Psoas muscle (tissue), 8 donors: Measurements from ENCODE around the gene TESK1. TPM values are rescaled to one million over a fixed set of nuclear protein-coding genes. Genes with fewer than 3 reads are reported as not detected.
A peak's percentile ranks its signal among the peaks of the same experiment; 100 is the strongest.
"Not testable (repeated sequence)": the region's sequence is repeated elsewhere in the genome, so short reads cannot be mapped to it uniquely, and the experiment has no call there.

ENCODE experiments used
- ATAC-seq, 4 donors: fragments of 200-7000 bp; cut with Tn5 transposase; one replicate each; pipeline ENCODE4 v1.9.1; 2020; ENCODE audit warnings: moderate library complexity in 3 of 4, mild to moderate bottlenecking in 2 of 4
- DNase-seq, 2 donors: peaks; one replicate each; pipeline ENCODE4 v3.0.0-alpha.2; 2020
- H3K27ac ChIP-seq: fragments of 200-600 bp; one replicate; pipeline ENCODE4 v1.8.0; 2022
- H3K27me3 ChIP-seq, 3 donors: fragments of 200-600 bp in 1 of 3; one replicate each; pipeline versions ENCODE4 v1.6.1 to v1.8.0; 2013 to 2022; ENCODE audit warnings: low read length in 2 of 3, mild to moderate bottlenecking in 2 of 3, moderate library complexity in 1 of 3; ENCODE audit not compliant: insufficient read depth in 3 of 3
- H3K36me3 ChIP-seq, 2 donors: fragments of 200-600 bp in 1 of 2; one replicate each; pipeline versions ENCODE4 v1.6.1 to v1.8.0; 2013 to 2022; ENCODE audit warnings: low read depth in 1 of 2, mild to moderate bottlenecking in 1 of 2, moderate library complexity in 1 of 2; ENCODE audit not compliant: insufficient read depth in 1 of 2
- H3K4me1 ChIP-seq: fragments of 200-600 bp; one replicate; pipeline ENCODE4 v1.8.0; 2022
- H3K4me3 ChIP-seq: fragments of 200-600 bp; one replicate; pipeline ENCODE4 v1.8.0; 2022; ENCODE audit warnings: mild to moderate bottlenecking
- H3K9me3 ChIP-seq: fragments of 200-600 bp; one replicate; pipeline ENCODE4 v1.8.0; 2022
- WGBS, 3 donors: extraction: QIAGEN DNeasy Blood & Tissue Kit; methylation state at CpG; one replicate each; pipeline versions ENCODE4 v1.1.6 to v1.1.7; 2013; 5-methylcytosine and 5-hydroxymethylcytosine counted together
- intact Hi-C, 2 donors: fragments of 100-400 bp; cut with DNase I; formaldehyde crosslinking; loops; one replicate each; pipeline versions ENCODE4 v1.11.0 to v1.14.2; 2022
- polyA plus RNA-seq, 3 donors: library from polyadenylated mRNA; stranded (reverse); fragments of 200-250 nt; gene quantifications; one replicate each; pipeline ENCODE4 v1.2.3, GENCODE V29; 2013
- total RNA-seq, 4 donors: library from RNA; stranded (reverse); fragmentation: NEBNext Ultra II Directional in 2 of 4; extraction: Animal tissue kit (Norgen Biotek cat#: 25700) in 2 of 4; gene quantifications; one replicate each; pipeline versions ENCODE4 v1.2.1 to v1.2.4, GENCODE V29; 2021 to 2023
- TF ChIP-seq, protein P1 (sequence below): fragments of 200-600 bp; IDR thresholded peaks from one replicate; pipeline ENCODE4 v1.8.0; 2022; ENCODE audit warnings: antibody characterized with exemption
- donor health status: healthy with polysubstance abuse.
- donor health status: DM: no; HTN: no; CAD: no; lungs with moderate emphysema.
- donor health status: Bipolar disorder and iron deficiency.
- donor health status: healthy.
- donor health status: DM: yes; HTN: yes; CAD: no.
- donor health status: DM: no; HTN: no; CAD: no.
- donor health status: DM: no; HTN: no; CAD: no.
- donor health status: DM: yes; HTN: yes; CAD: no.

TESK1 gene
- total and polyA plus RNA-seq, 7 donors, result 44.4 to 81.0 (median 60.1) TPM

DNA sequence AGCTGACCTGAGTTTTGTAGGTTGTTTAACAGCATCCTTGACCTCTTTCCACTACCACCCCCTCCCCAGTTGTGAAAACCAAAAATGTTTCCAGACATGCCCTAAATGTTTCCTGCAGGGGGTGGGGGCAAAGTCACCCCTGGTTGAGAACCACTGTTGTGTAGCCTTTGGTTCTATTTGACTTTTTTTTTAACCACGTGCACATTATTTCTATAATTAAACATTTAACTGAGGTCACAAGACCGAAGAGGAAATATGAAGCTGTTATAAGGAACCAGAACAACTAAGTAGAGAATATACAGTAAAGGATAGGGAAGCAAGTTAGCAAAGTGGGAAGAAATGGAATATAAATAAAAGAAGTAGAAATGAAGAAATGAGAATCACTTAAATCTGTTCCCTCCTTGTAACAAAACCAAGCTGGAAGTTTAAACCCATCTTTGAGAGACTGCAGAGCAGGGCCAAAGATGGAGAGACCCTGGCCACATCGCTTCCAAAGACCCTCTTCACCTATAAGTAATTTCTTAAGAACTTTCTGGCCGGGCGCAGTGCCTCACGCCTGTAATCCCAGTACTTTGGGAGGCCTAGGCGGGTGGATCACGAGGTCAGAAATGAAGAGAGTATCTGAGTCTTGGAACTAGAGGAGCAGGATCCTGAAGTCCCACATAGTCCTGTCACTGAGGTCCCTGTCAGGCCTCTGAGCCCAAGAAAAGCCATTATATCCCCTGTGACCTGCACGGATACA lies 31.2 kb downstream of the TESK1 start:
- WGBS, 3 donors, result 76 to 87% (median 84%) methylated on average over 9 of the region's 9 CpGs
- no peaks in the 10 kb centered on the region for H3K36me3 ChIP-seq
- no peak overlapping the region for H3K4me3 ChIP-seq
- TF ChIP-seq, protein P1, sequence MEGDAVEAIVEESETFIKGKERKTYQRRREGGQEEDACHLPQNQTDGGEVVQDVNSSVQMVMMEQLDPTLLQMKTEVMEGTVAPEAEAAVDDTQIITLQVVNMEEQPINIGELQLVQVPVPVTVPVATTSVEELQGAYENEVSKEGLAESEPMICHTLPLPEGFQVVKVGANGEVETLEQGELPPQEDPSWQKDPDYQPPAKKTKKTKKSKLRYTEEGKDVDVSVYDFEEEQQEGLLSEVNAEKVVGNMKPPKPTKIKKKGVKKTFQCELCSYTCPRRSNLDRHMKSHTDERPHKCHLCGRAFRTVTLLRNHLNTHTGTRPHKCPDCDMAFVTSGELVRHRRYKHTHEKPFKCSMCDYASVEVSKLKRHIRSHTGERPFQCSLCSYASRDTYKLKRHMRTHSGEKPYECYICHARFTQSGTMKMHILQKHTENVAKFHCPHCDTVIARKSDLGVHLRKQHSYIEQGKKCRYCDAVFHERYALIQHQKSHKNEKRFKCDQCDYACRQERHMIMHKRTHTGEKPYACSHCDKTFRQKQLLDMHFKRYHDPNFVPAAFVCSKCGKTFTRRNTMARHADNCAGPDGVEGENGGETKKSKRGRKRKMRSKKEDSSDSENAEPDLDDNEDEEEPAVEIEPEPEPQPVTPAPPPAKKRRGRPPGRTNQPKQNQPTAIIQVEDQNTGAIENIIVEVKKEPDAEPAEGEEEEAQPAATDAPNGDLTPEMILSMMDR, result no peak
- no peaks in the 10 kb centered on the region for H3K27me3 ChIP-seq
- intact Hi-C loops, result loop anchor here in 1 of 2 donors (10.0 kb wide), 1 partner anchor 658 kb away; no protein-coding TSS in a partner anchor
- H3K27ac ChIP-seq, result peak overlapping the region; percentile 16
- H3K9me3 ChIP-seq, result no peaks in the 10 kb centered on the region
- DNase-seq (no peak), ATAC-seq (no peak)
- no peaks in the 10 kb centered on the region for H3K4me1 ChIP-seq

DNA sequence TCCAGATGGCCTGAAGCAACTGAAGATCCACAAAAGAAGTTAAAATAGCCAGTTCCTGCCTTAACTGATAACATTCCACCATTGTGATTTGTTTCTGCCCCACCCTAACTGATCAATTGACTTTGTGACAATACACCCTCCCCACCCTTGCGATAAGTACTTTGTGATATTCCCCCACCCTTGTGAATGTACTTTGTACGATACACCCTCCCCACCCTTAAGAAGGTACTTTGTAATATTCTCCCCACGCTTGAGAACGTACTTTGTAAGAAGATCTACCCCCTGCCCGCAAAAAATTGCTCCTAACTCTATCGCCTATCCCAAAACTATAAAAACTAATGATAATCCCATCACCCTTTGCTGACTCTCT lies 31.8 kb downstream of the TESK1 start:
- H3K36me3 ChIP-seq, H3K27me3 ChIP-seq, H3K4me3 ChIP-seq, DNase-seq, ATAC-seq, H3K4me1 ChIP-seq, H3K9me3 ChIP-seq: not testable (repeated sequence)
- peak overlapping the region; percentile 16 for H3K27ac ChIP-seq
- intact Hi-C loops, result loop anchor here in 1 of 2 donors (10.0 kb wide), 1 partner anchor 658 kb away; no protein-coding TSS in a partner anchor
- 93 to 100% (median 97%) methylated on average over 6 of the region's 6 CpGs for WGBS, 3 donors

DNA sequence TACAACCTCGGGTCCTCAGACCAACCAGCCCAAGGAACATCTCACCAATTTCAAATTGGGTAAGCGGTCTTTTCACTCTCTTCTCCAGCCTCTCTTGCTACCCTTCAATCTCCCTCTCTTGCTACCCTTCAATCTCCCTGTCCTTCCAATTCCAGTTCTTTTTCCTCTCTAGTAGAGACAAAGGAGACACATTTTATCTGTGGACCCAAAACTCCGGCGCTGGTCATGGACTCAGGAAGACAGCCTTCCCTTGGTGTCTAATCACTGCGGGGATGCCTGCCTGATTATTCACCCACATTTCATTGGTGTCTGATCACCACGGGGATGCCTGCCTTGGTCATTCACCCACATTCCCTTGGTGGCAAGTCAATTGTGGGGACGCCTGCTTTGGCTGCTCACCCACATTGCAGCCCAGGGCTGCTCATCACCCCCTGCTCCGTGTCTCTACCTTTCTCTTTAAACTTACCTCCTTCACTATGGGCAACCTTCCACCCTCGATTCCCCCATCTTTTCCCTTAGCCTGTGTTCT lies 32.4 kb downstream of the TESK1 start:
- H3K4me1 ChIP-seq, H3K27me3 ChIP-seq, H3K4me3 ChIP-seq, H3K36me3 ChIP-seq, ATAC-seq, DNase-seq, H3K9me3 ChIP-seq, H3K27ac ChIP-seq: not testable (repeated sequence)
- WGBS, 3 donors, result 91 to 95% (median 95%) methylated on average over 9 of the region's 9 CpGs
- intact Hi-C loops, result loop anchor here in 1 of 2 donors (10.0 kb wide), 1 partner anchor 657 kb away; no protein-coding TSS in a partner anchor

DNA sequence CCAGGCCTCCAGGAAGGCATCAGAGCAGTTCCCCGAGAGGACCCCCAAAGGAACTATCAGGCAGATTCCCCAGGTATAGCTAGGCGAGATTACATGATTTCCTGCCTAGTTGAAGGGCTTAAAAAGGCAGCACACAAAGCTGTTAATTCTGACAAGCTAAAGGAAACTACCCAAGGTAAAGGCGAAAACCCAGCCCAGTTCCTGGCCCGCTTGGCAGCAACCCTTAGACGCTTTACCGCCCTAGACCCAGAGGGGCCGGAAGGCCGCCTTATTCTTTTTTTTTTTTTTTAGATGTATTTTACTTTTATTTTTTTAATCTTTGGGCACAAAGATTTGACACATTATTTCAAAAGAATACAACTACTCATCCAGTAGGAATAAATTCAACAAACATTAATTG lies 33.7 kb downstream of the TESK1 start:
- H3K4me1 ChIP-seq, ATAC-seq: not testable (repeated sequence)

DNA sequence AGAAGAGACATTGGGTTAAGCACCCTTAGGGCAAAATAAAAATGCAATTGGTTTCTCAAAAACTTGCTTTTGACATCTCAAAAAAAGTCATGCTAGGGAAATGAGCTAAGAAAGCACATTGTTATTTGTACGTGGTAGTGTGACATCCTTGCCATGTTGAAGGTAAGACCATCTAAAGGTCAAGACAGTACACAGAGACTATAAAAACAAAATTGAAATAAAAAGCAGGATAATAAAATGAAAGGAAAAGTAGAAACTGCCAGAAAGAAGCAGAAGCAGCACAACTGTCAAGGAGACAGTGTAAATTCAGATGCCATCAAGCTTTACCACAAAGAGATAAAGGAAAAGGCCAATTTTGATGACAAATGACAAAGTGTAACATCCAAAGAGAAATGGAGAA lies 34.2 kb downstream of the TESK1 start:
- DNase-seq, ATAC-seq, H3K27ac ChIP-seq, H3K36me3 ChIP-seq, H3K4me3 ChIP-seq, H3K4me1 ChIP-seq, H3K27me3 ChIP-seq, H3K9me3 ChIP-seq: not testable (repeated sequence)
- WGBS, 3 donors, result 60 to 96% (median 82%) methylated on average over 1 of the region's 1 CpG
- intact Hi-C loops, result loop anchor here in 1 of 2 donors (10.0 kb wide), 1 partner anchor 656 kb away; no protein-coding TSS in a partner anchor

More for the DNA sequence above, 33.7 kb downstream of the TESK1 start:
- not testable (repeated sequence) for H3K9me3 ChIP-seq, H3K27ac ChIP-seq, H3K4me3 ChIP-seq, H3K36me3 ChIP-seq, DNase-seq, H3K27me3 ChIP-seq
- intact Hi-C loops, result loop anchor here in 1 of 2 donors (10.0 kb wide), 1 partner anchor 656 kb away; no protein-coding TSS in a partner anchor
- 68 to 78% (median 73%) methylated on average over 7 of the region's 8 CpGs for WGBS, 3 donors

DNA sequence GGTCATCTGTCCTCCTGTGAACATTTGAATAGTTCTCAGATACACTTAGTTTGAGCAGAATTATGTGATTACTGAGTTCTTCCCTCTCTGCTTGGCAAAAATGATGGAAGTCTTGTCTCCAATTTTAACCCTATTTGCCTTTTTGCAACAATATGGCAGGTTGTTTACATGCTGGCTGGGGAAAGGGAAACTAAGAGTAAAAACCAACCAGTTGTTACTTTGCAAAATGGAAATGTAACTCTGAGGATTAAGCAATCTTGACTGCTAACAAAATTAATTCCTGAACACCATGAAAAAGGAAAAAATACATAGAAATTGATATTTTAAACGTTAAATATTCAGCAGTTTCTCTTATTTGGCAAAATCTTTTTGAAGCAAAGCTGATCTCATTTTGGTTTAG lies 34.6 kb downstream of the TESK1 start:
- TF ChIP-seq, protein P1, result no peak
- Histone ChIP-seq H3K27ac (no peak overlapping the region), H3K27me3 (no peaks in the 10 kb centered on the region), H3K9me3 (no peaks in the 10 kb centered on the region), H3K4me3 (no peak overlapping the region), H3K4me1 (no peaks in the 10 kb centered on the region), H3K36me3 (no peaks in the 10 kb centered on the region)
- no peak for DNase-seq
- 84 to 92% (median 91%) methylated on average over 1 of the region's 1 CpG for whole genome bisulfite sequencing, 3 donors
- intact Hi-C loops, result loop anchor here in 1 of 2 donors (10.0 kb wide), 2 partner anchors 155 to 655 kb away; no protein-coding TSS in a partner anchor
- no peak for ATAC-seq

DNA sequence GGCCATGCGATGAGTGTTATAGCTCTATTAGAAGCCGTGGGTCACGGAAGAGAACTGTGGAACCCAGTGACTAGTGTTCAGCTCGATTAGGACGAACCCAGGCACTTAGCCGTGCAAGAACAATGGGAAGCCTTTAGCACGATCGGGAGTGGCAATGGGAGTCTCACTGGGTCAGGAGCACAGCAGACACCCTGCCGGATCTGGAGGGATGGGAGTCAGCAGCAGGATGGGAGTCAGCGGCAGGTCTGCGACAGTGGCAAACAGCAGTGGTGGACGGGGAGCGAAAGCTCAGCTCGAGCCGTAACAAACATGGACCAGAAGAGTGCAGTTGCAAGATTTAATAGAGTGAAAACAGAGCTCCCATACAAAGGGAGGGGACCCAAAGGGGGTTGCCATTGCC lies 35.4 kb downstream of the TESK1 start:
- 96% methylated on average over 14 to 15 of the region's 15 CpGs for WGBS, 3 donors
- H3K4me1 ChIP-seq, result not testable (repeated sequence)

DNA sequence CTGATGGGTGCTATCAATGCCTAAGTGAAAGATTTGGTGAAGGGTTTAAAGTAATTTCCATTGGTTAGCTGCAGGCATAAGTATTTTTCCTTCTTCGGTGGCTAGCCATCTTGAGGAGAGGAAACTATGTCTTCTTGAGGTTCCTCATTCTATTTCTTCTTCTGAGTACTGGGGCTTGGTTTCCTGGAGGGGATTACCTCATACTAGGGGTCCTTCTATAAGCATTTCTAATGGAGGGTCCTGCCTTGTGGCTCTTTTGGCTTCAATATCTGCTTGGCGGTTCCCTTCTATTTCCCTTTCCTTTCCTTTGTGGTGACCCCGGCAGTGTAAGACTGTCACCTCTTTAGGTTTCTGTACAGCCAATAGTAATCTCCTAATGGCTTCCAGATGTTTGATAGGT lies 36.4 kb downstream of the TESK1 start:
- H3K4me1 ChIP-seq, H3K36me3 ChIP-seq, H3K4me3 ChIP-seq, H3K27me3 ChIP-seq, ATAC-seq, H3K27ac ChIP-seq, DNase-seq, H3K9me3 ChIP-seq: not testable (repeated sequence)
- intact Hi-C loops, result loop anchor here in 1 of 2 donors (10.0 kb wide), 1 partner anchor 157 kb away; no protein-coding TSS in a partner anchor
- 91 to 92% (median 92%) methylated on average over 3 of the region's 3 CpGs for WGBS, 3 donors

More for the DNA sequence above, 35.4 kb downstream of the TESK1 start:
- H3K36me3 ChIP-seq, H3K4me3 ChIP-seq, H3K9me3 ChIP-seq, DNase-seq, ATAC-seq, H3K27ac ChIP-seq, H3K27me3 ChIP-seq: not testable (repeated sequence)
- intact Hi-C loops, result loop anchor here in 1 of 2 donors (10.0 kb wide), 1 partner anchor 156 kb away; no protein-coding TSS in a partner anchor
